GM12865 (cell line): ENCODE measurements around the gene MFNG.
"Not testable (repeated sequence)": the region's sequence is repeated elsewhere in the genome, so short reads cannot be mapped to it uniquely, and the experiment has no call there.

Source experiments
- DNase-seq: peaks from one replicate; pipeline ENCODE4 v3.0.0; 2010; ENCODE audit warnings: low read depth
- H3K4me3 ChIP-seq: 2 replicates; pipeline ENCODE4 v1.5.1; 2011; ENCODE audit warnings: mild to moderate bottlenecking, low read depth, low read length, control low read depth
- CTCF ChIP-seq: IDR thresholded peaks from 2 replicates; pipeline ENCODE4 v1.5.1; 2011; ENCODE audit warnings: low read length, control low read depth, low read depth, inconsistent platforms; ENCODE audit not compliant: insufficient read depth; ENCODE audit errors: missing control alignments

MFNG gene

GRCh38 chr22:37486224-37486845, at the start of gene MFNG:
Gene MFNG (minus strand): TSS chr22:37486384. CDS start chr22:37486177, 207 bp downstream.
- no peak for TF ChIP-seq CTCF
- H3K4me3 ChIP-seq: peak within 1 kb of the TSS; percentile 78
- peak; percentile 88 for DNase-seq

- TF ChIP-seq CTCF: no peak
- H3K4me3 ChIP-seq: no peak overlapping the region
- DNase-seq: no peak
These were observed 49.0 kb upstream of the MFNG start for GRCh38 chr22:37535159-37535558.

- TF ChIP-seq CTCF: no peak
- H3K4me3 ChIP-seq: no peak overlapping the region
- no peak for DNase-seq
These were observed 48.3 kb upstream of the MFNG start for GRCh38 chr22:37534445-37534844.

- TF ChIP-seq CTCF: no peak
- DNase-seq: peak; percentile 48
- no peak overlapping the region for H3K4me3 ChIP-seq
These were observed 47.8 kb upstream of the MFNG start for GRCh38 chr22:37533995-37534394.

- H3K4me3 ChIP-seq: no peak overlapping the region
- peak; percentile 58 for DNase-seq
- TF ChIP-seq CTCF: no peak
These were observed 43.6 kb upstream of the MFNG start for GRCh38 chr22:37529652-37530345.

- DNase-seq, H3K4me3 ChIP-seq: not testable (repeated sequence)
These were observed 41.8 kb upstream of the MFNG start for GRCh38 chr22:37527952-37528351.

- not testable (repeated sequence) for H3K4me3 ChIP-seq, DNase-seq
These were observed 41.0 kb upstream of the MFNG start for GRCh38 chr22:37527081-37527752.
